ENCODE measurements around the gene JARID2.

JARID2 gene

DNA sequence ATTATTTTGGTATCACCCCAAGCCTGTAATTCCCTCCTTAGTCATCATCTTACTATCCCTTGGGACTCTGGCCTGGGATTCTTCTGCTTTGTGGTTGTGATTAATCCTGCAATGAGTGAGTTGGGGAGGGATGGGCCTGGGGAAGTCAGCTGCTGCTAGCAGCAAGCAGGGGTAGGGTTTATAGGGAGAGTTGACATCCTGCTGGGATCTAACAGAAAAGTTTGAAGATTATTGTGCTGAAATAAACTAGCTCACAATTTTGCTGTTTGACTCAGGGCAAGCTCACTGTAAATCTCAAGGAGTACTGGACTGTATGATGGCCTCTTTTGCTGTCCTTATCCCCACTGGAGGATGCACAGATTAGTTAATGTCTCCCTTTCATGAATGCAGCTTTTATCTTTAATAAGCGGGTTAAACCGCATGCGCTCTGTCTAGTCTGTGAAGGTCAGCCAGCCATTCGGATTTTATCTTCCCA lies 83.4 kb downstream of the JARID2 start (continued):
- no peak for TF ChIP-seq SALL2 (tag by site-specific recombination; IDR thresholded peaks at IDR 0.05; ENCODE audit: borderline replicate concordance)
- TF ChIP-seq ZNF146 (tag by site-specific recombination; IDR thresholded peaks at IDR 0.05), result no peak
- TF ChIP-seq, protein P1, sequence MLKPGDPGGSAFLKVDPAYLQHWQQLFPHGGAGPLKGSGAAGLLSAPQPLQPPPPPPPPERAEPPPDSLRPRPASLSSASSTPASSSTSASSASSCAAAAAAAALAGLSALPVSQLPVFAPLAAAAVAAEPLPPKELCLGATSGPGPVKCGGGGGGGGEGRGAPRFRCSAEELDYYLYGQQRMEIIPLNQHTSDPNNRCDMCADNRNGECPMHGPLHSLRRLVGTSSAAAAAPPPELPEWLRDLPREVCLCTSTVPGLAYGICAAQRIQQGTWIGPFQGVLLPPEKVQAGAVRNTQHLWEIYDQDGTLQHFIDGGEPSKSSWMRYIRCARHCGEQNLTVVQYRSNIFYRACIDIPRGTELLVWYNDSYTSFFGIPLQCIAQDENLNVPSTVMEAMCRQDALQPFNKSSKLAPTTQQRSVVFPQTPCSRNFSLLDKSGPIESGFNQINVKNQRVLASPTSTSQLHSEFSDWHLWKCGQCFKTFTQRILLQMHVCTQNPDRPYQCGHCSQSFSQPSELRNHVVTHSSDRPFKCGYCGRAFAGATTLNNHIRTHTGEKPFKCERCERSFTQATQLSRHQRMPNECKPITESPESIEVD (tag by site-specific recombination; IDR thresholded peaks at IDR 0.05), result peak; percentile 54; the same call in 1 of the 2 replicates
- no peak for TF ChIP-seq ZNF624 (tag by site-specific recombination; IDR thresholded peaks at IDR 0.05)
- TF ChIP-seq ZNF558 (tag by site-specific recombination; IDR thresholded peaks at IDR 0.05), result no peak
- peak; percentile 74 for TF ChIP-seq WT1 (tag by site-specific recombination; IDR thresholded peaks at IDR 0.05)

DNA sequence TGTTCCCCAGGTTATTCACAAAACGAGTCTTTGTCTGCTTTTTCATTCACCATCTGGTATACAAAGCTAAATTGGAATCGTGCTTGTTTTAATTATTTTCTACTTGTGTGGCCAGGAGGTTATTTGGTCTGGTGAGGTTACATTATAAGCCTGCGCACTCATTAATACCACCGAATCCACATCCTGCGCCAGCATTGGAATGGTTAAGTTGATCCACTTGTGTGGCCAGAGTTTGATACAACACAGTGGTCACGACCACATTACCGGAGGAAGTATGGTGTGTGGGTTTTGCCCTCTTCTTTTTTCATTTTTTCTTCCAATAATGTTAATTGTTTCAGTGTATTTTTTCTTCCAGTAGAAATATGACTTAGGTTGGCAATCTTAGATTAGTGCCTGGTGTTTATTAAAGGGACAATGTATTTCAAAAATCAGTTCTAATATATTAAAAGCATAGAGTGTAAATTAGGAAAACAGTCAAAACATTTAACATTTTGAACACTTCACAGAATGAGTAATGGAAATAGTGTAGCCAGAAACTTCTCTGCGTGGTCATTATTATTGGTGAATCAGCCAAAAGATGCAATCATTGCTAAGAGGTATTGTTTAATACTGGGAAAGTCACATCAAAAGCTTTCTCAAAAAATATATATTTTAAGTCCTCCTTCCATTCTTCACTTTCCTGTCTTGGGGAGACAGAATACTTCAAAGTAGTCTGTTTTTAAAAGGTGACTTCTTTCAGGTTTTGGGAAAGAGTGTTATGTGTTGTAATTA lies 84.5 kb downstream of the JARID2 start:
- no peak overlapping the region for H3K4me3 ChIP-seq (ENCODE audit: low read depth, low read length)
- peaks cover 45% of the 10 kb centered on the region for H3K4me1 ChIP-seq (ENCODE audit: control insufficient read depth, insufficient read depth, low read length)
- H3K36me3 ChIP-seq (ENCODE audit: control insufficient read depth in 2 of 2, insufficient read depth in 1 of 2, low read length in 2 of 2), result no peaks in the 10 kb centered on the region; a peak in 1 of 3 replicates
- TF ChIP-seq, protein P2, sequence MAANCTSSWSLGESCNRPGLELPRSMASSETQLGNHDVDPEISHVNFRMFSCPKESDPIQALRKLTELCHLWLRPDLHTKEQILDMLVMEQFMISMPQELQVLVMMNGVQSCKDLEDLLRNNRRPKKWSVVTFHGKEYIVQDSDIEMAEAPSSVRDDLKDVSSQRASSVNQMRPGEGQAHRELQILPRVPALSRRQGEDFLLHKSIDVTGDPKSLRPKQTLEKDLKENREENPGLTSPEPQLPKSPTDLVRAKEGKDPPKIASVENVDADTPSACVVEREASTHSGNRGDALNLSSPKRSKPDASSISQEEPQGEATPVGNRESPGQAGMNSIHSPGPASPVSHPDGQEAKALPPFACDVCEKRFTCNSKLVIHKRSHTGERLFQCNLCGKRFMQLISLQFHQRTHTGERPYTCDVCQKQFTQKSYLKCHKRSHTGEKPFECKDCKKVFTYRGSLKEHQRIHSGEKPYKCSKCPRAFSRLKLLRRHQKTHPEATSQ (tag by site-specific recombination; IDR thresholded peaks at IDR 0.05), result no peak
- TF ChIP-seq, protein P3, sequence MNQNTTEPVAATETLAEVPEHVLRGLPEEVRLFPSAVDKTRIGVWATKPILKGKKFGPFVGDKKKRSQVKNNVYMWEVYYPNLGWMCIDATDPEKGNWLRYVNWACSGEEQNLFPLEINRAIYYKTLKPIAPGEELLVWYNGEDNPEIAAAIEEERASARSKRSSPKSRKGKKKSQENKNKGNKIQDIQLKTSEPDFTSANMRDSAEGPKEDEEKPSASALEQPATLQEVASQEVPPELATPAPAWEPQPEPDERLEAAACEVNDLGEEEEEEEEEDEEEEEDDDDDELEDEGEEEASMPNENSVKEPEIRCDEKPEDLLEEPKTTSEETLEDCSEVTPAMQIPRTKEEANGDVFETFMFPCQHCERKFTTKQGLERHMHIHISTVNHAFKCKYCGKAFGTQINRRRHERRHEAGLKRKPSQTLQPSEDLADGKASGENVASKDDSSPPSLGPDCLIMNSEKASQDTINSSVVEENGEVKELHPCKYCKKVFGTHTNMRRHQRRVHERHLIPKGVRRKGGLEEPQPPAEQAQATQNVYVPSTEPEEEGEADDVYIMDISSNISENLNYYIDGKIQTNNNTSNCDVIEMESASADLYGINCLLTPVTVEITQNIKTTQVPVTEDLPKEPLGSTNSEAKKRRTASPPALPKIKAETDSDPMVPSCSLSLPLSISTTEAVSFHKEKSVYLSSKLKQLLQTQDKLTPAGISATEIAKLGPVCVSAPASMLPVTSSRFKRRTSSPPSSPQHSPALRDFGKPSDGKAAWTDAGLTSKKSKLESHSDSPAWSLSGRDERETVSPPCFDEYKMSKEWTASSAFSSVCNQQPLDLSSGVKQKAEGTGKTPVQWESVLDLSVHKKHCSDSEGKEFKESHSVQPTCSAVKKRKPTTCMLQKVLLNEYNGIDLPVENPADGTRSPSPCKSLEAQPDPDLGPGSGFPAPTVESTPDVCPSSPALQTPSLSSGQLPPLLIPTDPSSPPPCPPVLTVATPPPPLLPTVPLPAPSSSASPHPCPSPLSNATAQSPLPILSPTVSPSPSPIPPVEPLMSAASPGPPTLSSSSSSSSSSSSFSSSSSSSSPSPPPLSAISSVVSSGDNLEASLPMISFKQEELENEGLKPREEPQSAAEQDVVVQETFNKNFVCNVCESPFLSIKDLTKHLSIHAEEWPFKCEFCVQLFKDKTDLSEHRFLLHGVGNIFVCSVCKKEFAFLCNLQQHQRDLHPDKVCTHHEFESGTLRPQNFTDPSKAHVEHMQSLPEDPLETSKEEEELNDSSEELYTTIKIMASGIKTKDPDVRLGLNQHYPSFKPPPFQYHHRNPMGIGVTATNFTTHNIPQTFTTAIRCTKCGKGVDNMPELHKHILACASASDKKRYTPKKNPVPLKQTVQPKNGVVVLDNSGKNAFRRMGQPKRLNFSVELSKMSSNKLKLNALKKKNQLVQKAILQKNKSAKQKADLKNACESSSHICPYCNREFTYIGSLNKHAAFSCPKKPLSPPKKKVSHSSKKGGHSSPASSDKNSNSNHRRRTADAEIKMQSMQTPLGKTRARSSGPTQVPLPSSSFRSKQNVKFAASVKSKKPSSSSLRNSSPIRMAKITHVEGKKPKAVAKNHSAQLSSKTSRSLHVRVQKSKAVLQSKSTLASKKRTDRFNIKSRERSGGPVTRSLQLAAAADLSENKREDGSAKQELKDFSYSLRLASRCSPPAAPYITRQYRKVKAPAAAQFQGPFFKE (tag by site-specific recombination; IDR thresholded peaks at IDR 0.05; ENCODE audit: borderline replicate concordance), result no peak
- TF ChIP-seq, protein P4, sequence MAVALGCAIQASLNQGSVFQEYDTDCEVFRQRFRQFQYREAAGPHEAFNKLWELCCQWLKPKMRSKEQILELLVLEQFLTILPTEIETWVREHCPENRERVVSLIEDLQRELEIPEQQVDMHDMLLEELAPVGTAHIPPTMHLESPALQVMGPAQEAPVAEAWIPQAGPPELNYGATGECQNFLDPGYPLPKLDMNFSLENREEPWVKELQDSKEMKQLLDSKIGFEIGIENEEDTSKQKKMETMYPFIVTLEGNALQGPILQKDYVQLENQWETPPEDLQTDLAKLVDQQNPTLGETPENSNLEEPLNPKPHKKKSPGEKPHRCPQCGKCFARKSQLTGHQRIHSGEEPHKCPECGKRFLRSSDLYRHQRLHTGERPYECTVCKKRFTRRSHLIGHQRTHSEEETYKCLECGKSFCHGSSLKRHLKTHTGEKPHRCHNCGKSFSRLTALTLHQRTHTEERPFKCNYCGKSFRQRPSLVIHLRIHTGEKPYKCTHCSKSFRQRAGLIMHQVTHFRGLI (tag by site-specific recombination; IDR thresholded peaks at IDR 0.05), result no peak
- TF ChIP-seq EGR2 (tag by site-specific recombination; IDR thresholded peaks at IDR 0.05; ENCODE audit: low read depth), result no peak
- no peak for TF ChIP-seq ZNF24 (tag by site-specific recombination; IDR thresholded peaks at IDR 0.05)
- CTCF ChIA-PET, result interaction anchor here (0.5 kb wide), 1 partner anchor 96 kb away, joined by 9 read pairs; no protein-coding TSS in a partner anchor
- H3K9me3 ChIP-seq (ENCODE audit: control insufficient read depth, insufficient read depth, low read depth, low read length), result no peaks in the 10 kb centered on the region
- POLR2A ChIA-PET, result no interaction called here
- no peak overlapping the region for H3K27ac ChIP-seq (ENCODE audit: extremely low read depth, low read depth, low read length)
